ENCODE data around the gene FOXN3. TPM values are rescaled to one million over a fixed set of nuclear protein-coding genes. Genes with fewer than 3 reads are reported as not detected.
"Not testable (repeated sequence)": the region's sequence is repeated elsewhere in the genome, so short reads cannot be mapped to it uniquely, and the experiment has no call there.

The FOXN3 gene
- polyA plus RNA-seq, 2 of the 4 experiments (the other 2 are of a cell fraction) = 6.0 to 6.4 TPM

DNA sequence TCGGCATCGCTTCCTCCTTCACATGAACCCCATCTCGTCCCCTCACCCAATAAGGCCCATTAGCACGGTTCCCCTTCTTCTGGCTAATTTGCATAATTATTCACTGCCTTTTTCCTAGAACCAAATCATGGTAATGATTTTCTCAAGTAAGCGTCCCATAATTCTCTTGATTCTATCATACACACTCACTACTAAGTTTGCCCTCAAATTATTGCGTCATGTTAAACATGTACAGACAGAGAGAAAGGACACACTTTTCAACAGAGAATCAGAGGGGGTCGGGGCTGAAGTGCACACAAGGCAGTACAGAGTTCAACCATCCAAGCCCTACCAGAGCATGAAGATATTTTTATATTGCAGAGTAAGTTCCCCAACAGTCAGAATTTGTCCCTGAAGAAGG, 256.6 kb downstream of the FOXN3 start:
- ATAC-seq (no peak), DNase-seq (ENCODE audit: low read depth in 1 of 2, low spot score in 1 of 2) (no peak), FAIRE-seq (no peak)
- Histone ChIP-seq H3K9me3 (no peaks in the 10 kb centered on the region), H3K4me3 (no peak overlapping the region), H3K4me2 (no peak overlapping the region), H3K4me1 (no peaks in the 10 kb centered on the region), H3K27ac (no peak overlapping the region)
- 71% methylated on average over 7 of the region's 7 CpGs for WGBS (ENCODE audit: missing lambda C conversion rate)
- no peak for TF ChIP-seq PBX3 (IDR thresholded peaks at IDR 0.05)
- no peak for TF ChIP-seq TP53 (CRISPR knock-in tag; IDR thresholded peaks at IDR 0.05)
- no peak for TF ChIP-seq FOXS1 (CRISPR knock-in tag; IDR thresholded peaks at IDR 0.05)
- TF ChIP-seq ELK1 (IDR thresholded peaks at IDR 0.05; ENCODE audit: low read depth, low read length) = no peak
- TF ChIP-seq KDM5A (IDR thresholded peaks at IDR 0.05) = no peak
- no peak for TF ChIP-seq NR3C1 (IDR thresholded peaks at IDR 0.05)
- no peak for TF ChIP-seq HOXB13 (CRISPR knock-in tag; IDR thresholded peaks at IDR 0.05; ENCODE audit: low read depth)
- no peak for TF ChIP-seq EHMT2 (IDR thresholded peaks at IDR 0.05; ENCODE audit: low read depth)
- TF ChIP-seq HMGXB4 (CRISPR knock-in tag; IDR thresholded peaks at IDR 0.05; ENCODE audit: borderline replicate concordance) = no peak
- no peak for TF ChIP-seq ZFP36 (IDR thresholded peaks at IDR 0.05; ENCODE audit: borderline replicate concordance, partially characterized antibody)
- TF ChIP-seq ESRRA (IDR thresholded peaks at IDR 0.05; ENCODE audit: borderline replicate concordance, low read length) = no peak
- TF ChIP-seq, protein P1, sequence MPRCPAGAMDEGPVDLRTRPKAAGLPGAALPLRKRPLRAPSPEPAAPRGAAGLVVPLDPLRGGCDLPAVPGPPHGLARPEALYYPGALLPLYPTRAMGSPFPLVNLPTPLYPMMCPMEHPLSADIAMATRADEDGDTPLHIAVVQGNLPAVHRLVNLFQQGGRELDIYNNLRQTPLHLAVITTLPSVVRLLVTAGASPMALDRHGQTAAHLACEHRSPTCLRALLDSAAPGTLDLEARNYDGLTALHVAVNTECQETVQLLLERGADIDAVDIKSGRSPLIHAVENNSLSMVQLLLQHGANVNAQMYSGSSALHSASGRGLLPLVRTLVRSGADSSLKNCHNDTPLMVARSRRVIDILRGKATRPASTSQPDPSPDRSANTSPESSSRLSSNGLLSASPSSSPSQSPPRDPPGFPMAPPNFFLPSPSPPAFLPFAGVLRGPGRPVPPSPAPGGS (IDR thresholded peaks at IDR 0.05) = no peak
- no peak for TF ChIP-seq EHF (CRISPR knock-in tag; IDR thresholded peaks at IDR 0.05)
- no peak for TF ChIP-seq MAX (IDR thresholded peaks at IDR 0.05)
- TF ChIP-seq CHD2 (IDR thresholded peaks at IDR 0.05; ENCODE audit: low read length, partially characterized antibody) = no peak
- no peak for TF ChIP-seq GATA3 (IDR thresholded peaks at IDR 0.05; ENCODE audit: borderline replicate concordance)
- POLR2A ChIA-PET = no interaction called here
- CTCF ChIA-PET = no interaction called here

- ChIA-PET CTCF (interaction anchor here (1.2 kb wide), 1 partner anchor 19 kb away, joined by 3 read pairs; no protein-coding TSS in a partner anchor), POLR2A (no interaction called here)
- H3K4me2 ChIP-seq = no peak overlapping the region
- no peak overlapping the region for H3K27ac ChIP-seq
- ATAC-seq (no peak), FAIRE-seq (no peak), DNase-seq (ENCODE audit: low read depth in 1 of 2, low spot score in 1 of 2) (no peak)
- TF ChIP-seq ELK1 (IDR thresholded peaks at IDR 0.05; ENCODE audit: low read depth, low read length) (no peak), CEBPB (IDR thresholded peaks at IDR 0.05) (no peak), NPAS2 (CRISPR knock-in tag; IDR thresholded peaks at IDR 0.05; ENCODE audit: borderline replicate concordance) (no peak), RCOR1 (IDR thresholded peaks at IDR 0.05; ENCODE audit: low read depth, low read length) (no peak), POLR2AphosphoS2 (conservative IDR thresholded peaks at IDR 0.05; ENCODE audit: low read length) (no peak), ZC3H11A (IDR thresholded peaks at IDR 0.05) (no peak), FOXS1 (CRISPR knock-in tag; IDR thresholded peaks at IDR 0.05) (no peak), TFCP2L1 (CRISPR knock-in tag; IDR thresholded peaks at IDR 0.05) (no peak), HOXA7 (CRISPR knock-in tag; IDR thresholded peaks at IDR 0.05) (no peak), ZSCAN20 (CRISPR knock-in tag; IDR thresholded peaks at IDR 0.05) (no peak), POLR2A (IDR thresholded peaks at IDR 0.05; ENCODE audit: low read length) (no peak), TP53 (CRISPR knock-in tag; IDR thresholded peaks at IDR 0.05) (no peak), EHF (CRISPR knock-in tag; IDR thresholded peaks at IDR 0.05) (no peak), GATA3 (IDR thresholded peaks at IDR 0.05; ENCODE audit: borderline replicate concordance) (no peak), NR3C1 (IDR thresholded peaks at IDR 0.05) (no peak)
- H3K4me1 ChIP-seq = no peaks in the 10 kb centered on the region
- no peaks in the 10 kb centered on the region for H3K9me3 ChIP-seq
- no peak overlapping the region for H3K4me3 ChIP-seq
- WGBS (ENCODE audit: missing lambda C conversion rate) = 72% methylated on average over 11 of the region's 11 CpGs
Observed at GRCh38 chr14:89158701-89159100, 258.3 kb downstream of the FOXN3 start.

GRCh38 chr14:89158104-89158503, 258.9 kb downstream of the FOXN3 start:
- FAIRE-seq; CTCF ChIA-PET; H3K4me2 ChIP-seq; POLR2A ChIA-PET; H3K4me1 ChIP-seq; H3K27ac ChIP-seq; H3K4me3 ChIP-seq; ATAC-seq; H3K9me3 ChIP-seq; DNase-seq (ENCODE audit: low read depth in 1 of 2, low spot score in 1 of 2): not testable (repeated sequence)
- WGBS (ENCODE audit: missing lambda C conversion rate) = 35% methylated on average over 7 of the region's 7 CpGs
